ENCODE measurements around the gene DCTD.

The DCTD gene

GRCh38 chr4:182917182-182918043 lies at the start of gene DCTD:
TSS of gene DCTD (minus strand) at chr4:182917386. CDS start at chr4:182915568, 1,818 bp downstream.
- DNase-seq = peak; percentile 81

GRCh38 chr4:182960746-182961145 lies 43.6 kb upstream of the DCTD start:
- DNase-seq = no peak

GRCh38 chr4:182960228-182960627 lies 43.0 kb upstream of the DCTD start:
- no peak for DNase-seq

GRCh38 chr4:182955411-182955810 lies 38.2 kb upstream of the DCTD start:
- no peak for DNase-seq

GRCh38 chr4:182944484-182945213 lies 27.5 kb upstream of the DCTD start:
- DNase-seq = no peak

GRCh38 chr4:182939680-182940079 lies 22.5 kb upstream of the DCTD start:
- DNase-seq = no peak

- DNase-seq = peak; percentile 66
Measured at GRCh38 chr4:182938205-182938645, 21.0 kb upstream of the DCTD start.

GRCh38 chr4:182937268-182938204 lies 20.4 kb upstream of the DCTD start:
- DNase-seq = no peak

GRCh38 chr4:182932651-182933050 lies 15.5 kb upstream of the DCTD start:
- no peak for DNase-seq

- no peak for DNase-seq
Measured at GRCh38 chr4:182931691-182932345, 14.6 kb upstream of the DCTD start.

- no peak for DNase-seq
Measured at GRCh38 chr4:182930889-182931288, 13.7 kb upstream of the DCTD start.

GRCh38 chr4:182929296-182929695 lies 12.1 kb upstream of the DCTD start:
- no peak for DNase-seq

- DNase-seq = no peak
Measured at GRCh38 chr4:182928061-182928460, 10.9 kb upstream of the DCTD start.

GRCh38 chr4:182927505-182927904 lies 10.3 kb upstream of the DCTD start:
- no peak for DNase-seq

GRCh38 chr4:182925855-182926254 lies 8.7 kb upstream of the DCTD start:
- DNase-seq = no peak

- DNase-seq = peak; percentile 65
Measured at GRCh38 chr4:182925298-182925757, 8.1 kb upstream of the DCTD start.

GRCh38 chr4:182924497-182924896 lies 7.3 kb upstream of the DCTD start:
- DNase-seq = no peak

GRCh38 chr4:182923796-182924340 lies 6.7 kb upstream of the DCTD start:
- no peak for DNase-seq

- DNase-seq = no peak
Measured at GRCh38 chr4:182923366-182923765, 6.2 kb upstream of the DCTD start.

- DNase-seq = no peak
Measured at GRCh38 chr4:182922501-182923284, 5.5 kb upstream of the DCTD start.

- no peak for DNase-seq
Measured at GRCh38 chr4:182921608-182922007, 4.4 kb upstream of the DCTD start.

All from activated CD8-positive, alpha-beta memory T cell treated with anti-CD3 and anti-CD28 coated beads, Interleukin-2, amount 50 U/mL, for 4 hours (primary cell).